ENCODE measurements around the gene ABITRAM.
A peak's percentile ranks its signal among the peaks of the same experiment; 100 is the strongest.
"Not testable (repeated sequence)": the region's sequence is repeated elsewhere in the genome, so short reads cannot be mapped to it uniquely, and the experiment has no call there.

ABITRAM gene

DNA sequence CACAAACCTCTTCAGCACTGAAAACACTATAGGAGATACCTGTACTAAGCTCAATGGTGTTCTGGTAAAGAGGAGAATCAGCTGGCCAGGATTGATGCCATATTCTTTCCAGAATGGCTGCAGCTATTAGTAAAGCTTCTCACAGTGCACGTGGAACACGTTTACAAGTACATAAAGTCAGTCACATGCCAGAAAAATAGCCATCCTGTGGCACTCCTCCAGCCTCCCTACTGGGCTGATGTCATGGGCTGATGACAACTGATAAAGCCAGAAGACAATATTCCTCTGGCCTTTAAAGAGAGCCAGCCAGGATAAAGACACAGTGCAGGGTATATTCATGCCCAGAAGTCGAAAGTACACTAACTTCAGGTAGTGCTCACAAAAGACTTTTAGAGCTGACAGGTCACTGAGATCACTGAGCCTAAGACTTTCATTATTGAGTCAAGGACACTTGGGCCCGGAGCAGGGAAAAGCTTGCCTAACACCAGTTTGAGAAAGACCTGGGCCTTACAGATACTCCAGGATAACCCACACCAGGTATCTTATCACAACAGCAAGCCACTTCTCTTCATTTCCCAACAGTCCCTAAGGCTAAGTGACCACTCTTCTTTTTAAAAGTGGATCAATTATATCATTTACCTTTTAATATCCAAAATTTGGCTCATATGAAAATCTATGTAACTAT is 29.4 kb downstream of the ABITRAM start:
- no peak for DNase-seq (ENCODE audit: low read depth)
- in situ Hi-C loops (cut with HindIII; ENCODE audit: low sequenced_read_pairs) = no loop called here
- TF ChIP-seq, protein P1, sequence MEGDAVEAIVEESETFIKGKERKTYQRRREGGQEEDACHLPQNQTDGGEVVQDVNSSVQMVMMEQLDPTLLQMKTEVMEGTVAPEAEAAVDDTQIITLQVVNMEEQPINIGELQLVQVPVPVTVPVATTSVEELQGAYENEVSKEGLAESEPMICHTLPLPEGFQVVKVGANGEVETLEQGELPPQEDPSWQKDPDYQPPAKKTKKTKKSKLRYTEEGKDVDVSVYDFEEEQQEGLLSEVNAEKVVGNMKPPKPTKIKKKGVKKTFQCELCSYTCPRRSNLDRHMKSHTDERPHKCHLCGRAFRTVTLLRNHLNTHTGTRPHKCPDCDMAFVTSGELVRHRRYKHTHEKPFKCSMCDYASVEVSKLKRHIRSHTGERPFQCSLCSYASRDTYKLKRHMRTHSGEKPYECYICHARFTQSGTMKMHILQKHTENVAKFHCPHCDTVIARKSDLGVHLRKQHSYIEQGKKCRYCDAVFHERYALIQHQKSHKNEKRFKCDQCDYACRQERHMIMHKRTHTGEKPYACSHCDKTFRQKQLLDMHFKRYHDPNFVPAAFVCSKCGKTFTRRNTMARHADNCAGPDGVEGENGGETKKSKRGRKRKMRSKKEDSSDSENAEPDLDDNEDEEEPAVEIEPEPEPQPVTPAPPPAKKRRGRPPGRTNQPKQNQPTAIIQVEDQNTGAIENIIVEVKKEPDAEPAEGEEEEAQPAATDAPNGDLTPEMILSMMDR (IDR thresholded peaks at IDR 0.05; ENCODE audit: low read depth, low read length, missing control alignments) = no peak
- H3K4me3 ChIP-seq (ENCODE audit: low read depth, low read length) = no peak overlapping the region

DNA sequence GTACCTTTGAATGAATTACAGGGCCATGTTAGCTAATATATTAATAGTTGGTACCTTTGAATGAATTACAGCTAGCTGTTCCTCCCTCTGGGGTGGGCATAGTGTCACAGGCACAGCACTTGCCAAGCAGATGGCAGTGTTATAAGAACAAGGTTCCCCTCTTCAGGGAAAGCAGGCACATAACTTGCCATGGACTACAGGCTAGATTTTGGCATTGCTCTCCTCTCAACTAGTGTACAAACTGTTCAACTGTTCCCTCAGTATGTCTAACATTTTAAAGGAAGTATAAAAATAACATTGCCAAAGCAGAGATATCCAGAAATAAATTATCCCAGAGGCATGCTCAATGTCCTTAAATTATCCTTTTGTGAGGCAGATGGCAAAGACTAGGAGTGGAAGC is 33.7 kb downstream of the ABITRAM start:
- H3K4me3 ChIP-seq (ENCODE audit: low read depth, low read length) = no peak overlapping the region
- TF ChIP-seq, protein P1 (IDR thresholded peaks at IDR 0.05; ENCODE audit: low read depth, low read length, missing control alignments) = no peak
- in situ Hi-C loops (cut with HindIII; ENCODE audit: low sequenced_read_pairs) = no loop called here
- no peak for DNase-seq (ENCODE audit: low read depth)

DNA sequence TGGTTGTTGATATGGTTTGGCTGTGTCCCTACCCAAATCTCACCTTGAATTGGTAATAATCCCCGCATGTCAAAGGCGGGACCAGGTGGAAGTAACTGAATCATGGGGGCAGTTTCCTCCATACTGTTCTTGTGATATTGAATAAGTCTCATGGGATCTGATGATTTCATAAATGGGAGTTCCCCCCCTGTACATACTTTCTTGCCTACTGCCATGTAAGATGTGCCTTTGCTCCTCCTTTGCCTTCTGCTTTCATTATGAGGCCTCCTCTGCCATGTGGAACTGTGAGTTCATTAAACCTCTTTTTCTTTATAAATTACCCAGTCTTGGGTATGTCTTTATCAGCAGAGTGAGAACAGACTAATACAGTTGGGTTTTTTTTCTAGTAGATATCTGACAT is 37.2 kb downstream of the ABITRAM start:
- in situ Hi-C loops (cut with HindIII; ENCODE audit: low sequenced_read_pairs); DNase-seq (ENCODE audit: low read depth): not testable (repeated sequence)

DNA sequence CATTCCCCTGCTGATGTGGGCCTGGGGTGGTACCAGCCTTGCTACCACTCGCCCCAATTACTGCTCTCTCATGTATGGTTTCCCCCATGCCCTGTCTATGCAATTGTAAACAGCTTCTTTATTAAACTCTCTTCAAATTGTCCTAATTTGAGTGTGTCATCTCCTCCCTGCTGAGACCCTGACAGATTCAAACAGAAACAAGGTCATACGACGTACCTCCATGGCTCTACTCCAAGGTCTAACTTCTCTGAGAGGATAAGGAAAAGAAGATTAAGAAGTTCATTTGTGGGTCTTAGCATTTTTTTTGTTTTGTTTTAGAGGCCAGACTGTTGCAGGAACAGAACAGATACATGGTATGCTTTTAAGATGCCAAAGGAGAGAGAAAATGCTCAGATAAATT is 38.0 kb downstream of the ABITRAM start:
- TF ChIP-seq, protein P1 (IDR thresholded peaks at IDR 0.05; ENCODE audit: low read depth, low read length, missing control alignments) = no peak
- peak; percentile 19 for DNase-seq (ENCODE audit: low read depth)
- H3K4me3 ChIP-seq (ENCODE audit: low read depth, low read length) = no peak overlapping the region
- in situ Hi-C loops (cut with HindIII; ENCODE audit: low sequenced_read_pairs) = no loop called here

More for the DNA sequence above, 37.2 kb downstream of the ABITRAM start:
- not testable (repeated sequence) for H3K4me3 ChIP-seq (ENCODE audit: low read depth, low read length)

DNA sequence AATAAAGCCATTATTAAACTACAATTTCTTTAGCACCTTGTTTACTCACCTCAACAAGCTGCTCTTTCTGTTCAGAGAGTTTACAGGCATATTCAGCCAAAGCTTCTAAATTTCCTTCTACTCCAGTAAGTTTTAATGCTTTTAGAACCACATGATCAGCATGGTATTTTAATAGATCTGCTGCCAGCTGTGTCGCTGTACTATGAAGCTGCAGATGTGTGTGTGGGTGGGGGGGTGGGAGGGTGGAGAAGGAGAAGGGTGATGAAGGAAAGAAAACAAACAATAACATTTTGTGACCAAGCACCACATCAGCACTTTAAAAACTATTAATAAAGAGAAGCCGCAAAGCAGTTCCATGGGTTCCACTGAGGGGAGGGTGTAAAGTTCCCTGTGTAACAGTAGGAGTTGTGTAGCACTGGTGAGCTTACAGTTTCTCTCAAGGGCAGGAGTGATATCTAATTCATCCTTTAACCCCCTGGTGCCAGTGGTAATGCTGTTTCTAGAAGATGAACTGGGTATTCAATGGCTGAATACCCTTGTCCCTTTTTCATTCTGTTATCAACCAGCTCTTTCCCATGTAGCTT is 38.5 kb downstream of the ABITRAM start:
- no peak overlapping the region for H3K4me3 ChIP-seq (ENCODE audit: low read depth, low read length)
- TF ChIP-seq, protein P1 (IDR thresholded peaks at IDR 0.05; ENCODE audit: low read depth, low read length, missing control alignments) = no peak
- in situ Hi-C loops (cut with HindIII; ENCODE audit: low sequenced_read_pairs) = no loop called here
- peak; percentile 41 for DNase-seq (ENCODE audit: low read depth)

DNA sequence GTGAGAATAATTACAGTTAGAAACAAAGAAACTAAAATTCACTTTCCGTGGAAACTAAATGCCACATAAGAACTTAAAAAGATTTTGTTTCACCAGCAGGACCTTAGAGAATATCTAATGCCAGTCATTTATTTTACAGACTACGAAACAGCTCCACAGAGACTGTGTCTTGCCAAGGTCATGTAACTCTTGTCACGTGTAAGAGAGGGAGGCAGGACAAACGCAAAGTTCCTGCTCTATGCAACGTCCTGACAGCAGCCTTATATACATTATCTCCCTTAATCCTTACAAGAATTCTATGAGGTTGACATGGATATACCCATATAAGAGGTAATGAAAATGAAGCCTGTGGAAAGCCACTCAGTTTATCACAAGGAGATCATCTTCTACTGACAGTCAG is 39.7 kb downstream of the ABITRAM start:
- in situ Hi-C loops (cut with HindIII; ENCODE audit: low sequenced_read_pairs) = no loop called here
- H3K4me3 ChIP-seq (ENCODE audit: low read depth, low read length) = no peak overlapping the region
- TF ChIP-seq, protein P1 (IDR thresholded peaks at IDR 0.05; ENCODE audit: low read depth, low read length, missing control alignments) = no peak
- no peak for DNase-seq (ENCODE audit: low read depth)

DNA sequence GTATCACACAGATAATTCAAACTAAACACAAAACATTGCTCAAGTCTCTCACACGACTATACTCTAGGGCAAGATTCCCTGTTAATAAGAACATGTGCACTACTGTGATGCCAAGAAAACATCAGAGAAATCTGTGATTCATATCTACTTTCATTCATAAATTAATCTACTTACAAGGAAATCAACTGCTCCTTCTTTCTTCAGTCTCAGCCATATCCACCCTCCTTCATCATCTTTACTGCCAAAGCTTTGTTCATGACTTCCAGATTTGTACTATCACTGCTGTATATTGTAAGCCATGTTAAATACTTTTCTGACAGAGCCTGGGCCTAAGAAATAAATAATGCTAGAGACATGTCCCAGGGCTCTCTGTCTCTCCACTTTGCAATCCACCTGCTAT is 44.0 kb downstream of the ABITRAM start:
- no peak for DNase-seq (ENCODE audit: low read depth)
- no peak overlapping the region for H3K4me3 ChIP-seq (ENCODE audit: low read depth, low read length)
- in situ Hi-C loops (cut with HindIII; ENCODE audit: low sequenced_read_pairs) = no loop called here
- TF ChIP-seq, protein P1 (IDR thresholded peaks at IDR 0.05; ENCODE audit: low read depth, low read length, missing control alignments) = no peak

Measured in astrocyte of the cerebellum (primary cell).